K562 (cell line): ENCODE data around the gene TBC1D16. TPM values are rescaled to one million over a fixed set of nuclear protein-coding genes. Genes with fewer than 3 reads are reported as not detected.
"Not testable (repeated sequence)": the region's sequence is repeated elsewhere in the genome, so short reads cannot be mapped to it uniquely, and the experiment has no call there.

Experiments
- ATAC-seq: fragments of 200-7000 bp; cut with Tn5 transposase; 3 replicates; pipeline ENCODE4 v1.9.1; 2020; ENCODE audit warnings: moderate library complexity
- BruUV-seq: library from RNA; stranded (reverse); fragments of 400-500 nt; replicated peaks from 2 replicates; lab custom pipeline; 2021; lab: Mats Ljungman, UMichigan
- CTCF ChIA-PET: fragments of 300-600 bp; formaldehyde crosslinking; extraction: SDS; loops from one replicate; lab custom pipeline; 2021; ENCODE audit warnings: low intra/inter-chr PET ratio; lab: Yijun Ruan, JAX
- POLR2A ChIA-PET: fragments of 300-600, 350-650 bp; sonication (Branson Sonifier 250); formaldehyde crosslinking; extraction: SDS; loops from one replicate; lab custom pipeline; 2021; ENCODE audit warnings: antibody characterized with exemption, inconsistent platforms; lab: Yijun Ruan, JAX
- DNase-seq, 4 experiments: peaks; one replicate each; pipeline versions ENCODE4 v3.0.0 to v3.0.0-alpha.2; 2011 to 2018; ENCODE audit warnings: low spot score in 3 of 4, mixed read lengths in 3 of 4; ENCODE audit errors: extremely low read depth in 1 of 4
- FAIRE-seq: peaks from 2 replicates; lab custom pipeline; 2011; peaks lifted over from hg19 to GRCh38; lab: Jason Lieb, UNC
- H2AFZ ChIP-seq: 2 replicates; pipeline ENCODE4 v1.6.0; 2011; ENCODE audit warnings: low read depth, low read length, control low read depth, inconsistent platforms
- H3K27ac ChIP-seq: fragments of 200-600 bp; 3 replicates; pipeline ENCODE4 v1.8.0; 2011; ENCODE audit warnings: low read depth, mild to moderate bottlenecking, control low read depth, inconsistent platforms, low read length, moderate library complexity, mixed read lengths; ENCODE audit errors: extremely low read depth
- H3K27me3 ChIP-seq, 2 experiments: fragments of 300-600 bp in 1 of 2; 2 replicates in 1 of 2; 3 replicates in 1 of 2; pipeline versions ENCODE4 v1.6.0 to v1.8.0; 2011; ENCODE audit warnings: inconsistent platforms in 2 of 2, low read length in 2 of 2, mild to moderate bottlenecking in 1 of 2, mixed read lengths in 1 of 2, moderate library complexity in 1 of 2; ENCODE audit not compliant: control insufficient read depth in 2 of 2, insufficient read depth in 2 of 2
- H3K36me3 ChIP-seq: fragments of 300-600 bp; 3 replicates; pipeline ENCODE4 v1.8.0; 2011; ENCODE audit warnings: mild to moderate bottlenecking, low read length, inconsistent platforms; ENCODE audit not compliant: control insufficient read depth, insufficient read depth
- H3K4me1 ChIP-seq, 2 experiments: fragments of 200-600 bp in 1 of 2; replicated peaks in 1 of 2; 2 replicates in 1 of 2; 3 replicates in 1 of 2; pipeline versions ENCODE4 v1.5.1 to v1.8.0; 2011; ENCODE audit warnings: inconsistent platforms in 2 of 2, low read length in 2 of 2, mild to moderate bottlenecking in 1 of 2, mixed read lengths in 1 of 2, moderate library complexity in 1 of 2; ENCODE audit not compliant: control insufficient read depth in 2 of 2, insufficient read depth in 2 of 2
- H3K4me2 ChIP-seq: 2 replicates; pipeline ENCODE4 v1.6.1; 2011; ENCODE audit warnings: low read length, control low read depth, inconsistent platforms, mixed read lengths; ENCODE audit not compliant: insufficient read depth
- H3K4me3 ChIP-seq: fragments of 200-600 bp; sonication (generic), shearing (Covaris generic); 2 replicates; pipeline ENCODE4 v1.5.1; 2016; ENCODE audit warnings: control low read depth, inconsistent platforms
- H3K79me2 ChIP-seq: fragments of 200-600 bp; 3 replicates; pipeline ENCODE4 v1.8.0; 2011; ENCODE audit warnings: low read length, inconsistent platforms; ENCODE audit not compliant: control insufficient read depth, insufficient read depth
- H3K9ac ChIP-seq, 2 experiments: 2 replicates each; pipeline versions ENCODE4 v1.6.0 to v1.6.1; 2011; ENCODE audit warnings: low read depth in 2 of 2, low read length in 2 of 2, control low read depth in 1 of 2, inconsistent platforms in 1 of 2, mild to moderate bottlenecking in 1 of 2, mixed read lengths in 1 of 2; ENCODE audit not compliant: insufficient read depth in 1 of 2
- H3K9me1 ChIP-seq: one replicate; pipeline ENCODE4 v1.6.0; 2011; ENCODE audit warnings: inconsistent platforms, mild to moderate bottlenecking, low read length, moderate library complexity; ENCODE audit not compliant: control insufficient read depth, insufficient read depth
- H3K9me3 ChIP-seq: replicated peaks from 2 replicates; pipeline ENCODE4 v1.5.1; 2011; ENCODE audit warnings: low read depth, low read length, inconsistent platforms; ENCODE audit not compliant: control insufficient read depth, insufficient read depth
- H4K20me1 ChIP-seq: replicated peaks from 2 replicates; pipeline ENCODE4 v1.6.1; 2011; ENCODE audit warnings: low read length, inconsistent platforms, mixed read lengths; ENCODE audit not compliant: control insufficient read depth, insufficient read depth
- ATF6 ChIP-seq: sonication (generic); formaldehyde crosslinking; IDR thresholded peaks from 2 replicates; pipeline ENCODE4 v1.4.0; 2020; ENCODE audit warnings: mild to moderate bottlenecking, missing genetic modification reagents
- CBX2 ChIP-seq: fragments of 200-600 bp; sonication (generic); IDR thresholded peaks from one replicate; pipeline ENCODE4 v1.6.1; 2012; ENCODE audit warnings: mild to moderate bottlenecking, low read length, inconsistent platforms; ENCODE audit not compliant: insufficient read depth, poor library complexity, severe bottlenecking
- FOXJ2 ChIP-seq: fragments of 200-800 bp; sonication (Bioruptor generic); IDR thresholded peaks from 2 replicates; pipeline ENCODE4 v1.6.1; 2016; ENCODE audit warnings: missing genetic modification characterization, missing compliant biosample characterization
- IRF2 ChIP-seq: sonication (generic); formaldehyde crosslinking; IDR thresholded peaks from 2 replicates; pipeline ENCODE4 v1.8.1; 2022; ENCODE audit warnings: mild to moderate bottlenecking, missing genetic modification reagents
- KDM1A ChIP-seq, 2 experiments: fragments of 450-650 bp; IDR thresholded peaks; 2 replicates each; pipeline ENCODE4 v1.6.1; 2016; ENCODE audit warnings: mild to moderate bottlenecking in 2 of 2
- LCOR ChIP-seq: sonication (generic); formaldehyde crosslinking; IDR thresholded peaks from 2 replicates; pipeline ENCODE4 v1.8.0; 2022; ENCODE audit warnings: mild to moderate bottlenecking, missing genetic modification reagents
- WGBS: fragments of 100-300 bp; shearing (Covaris generic); methylation state at CpG from one replicate; pipeline ENCODE4 v1.1.6; 2016; ENCODE audit warnings: low coverage, mixed read lengths; ENCODE audit not compliant: insufficient coverage; ENCODE audit errors: missing lambda C conversion rate; 5-methylcytosine and 5-hydroxymethylcytosine counted together
- in situ Hi-C: fragments of 300-500 bp; cut with MboI; formaldehyde crosslinking; loops from 4 replicates; pipeline ENCODE4 v1.15.0; 2018; ENCODE audit warnings: inconsistent platforms, mixed read lengths
- intact Hi-C: fragments of 100-400 bp; cut with micrococcal nuclease; formaldehyde crosslinking; loops from 2 replicates; pipeline ENCODE4 v1.14.2; 2022
- polyA plus RNA-seq, 8 experiments: library from polyadenylated mRNA; depleted of rRNA in 4 of 8; stranded (reverse) in 5 of 8; unstranded in 3 of 8; fragments of >200 nt; fragmentation: Nextera tagmentation in 2 of 8; fragmentation: Illumina TruSeq in 1 of 8; extraction: Ambion mirVana in 2 of 8; extraction: Trizol in 1 of 8; gene quantifications; 2 replicates each; pipeline versions ENCODE4 v1.2.1 to v1.2.3, GENCODE V29; 2011 to 2014; ENCODE audit warnings: inconsistent platforms in 1 of 8, missing spikeins in 1 of 8
- total RNA-seq, 7 experiments: library from RNA; depleted of rRNA in 6 of 7; stranded (reverse); fragments of >200 nt in 6 of 7; fragmentation: Illumina TruSeq in 2 of 7; extraction: Trizol in 2 of 7; gene quantifications; 2 replicates each; pipeline versions ENCODE4 v1.2.1 to v1.2.3, GENCODE V29; 2011 to 2021; ENCODE audit warnings: low replicate concordance in 1 of 7
- TF ChIP-seq, protein P1 (sequence below): fragments of 250-450 bp; sonication (Bioruptor Pico); IDR thresholded peaks from 2 replicates; pipeline ENCODE4 v1.4.0; 2020; ENCODE audit warnings: mild to moderate bottlenecking

Gene TBC1D16
- total and polyA plus RNA-seq, 9 of the 15 experiments (the other 6 are each of a cell fraction or from before 2014, with no cell fraction given): 0.01 to 0.20 (median 0.03) TPM; not detected in 1

DNA sequence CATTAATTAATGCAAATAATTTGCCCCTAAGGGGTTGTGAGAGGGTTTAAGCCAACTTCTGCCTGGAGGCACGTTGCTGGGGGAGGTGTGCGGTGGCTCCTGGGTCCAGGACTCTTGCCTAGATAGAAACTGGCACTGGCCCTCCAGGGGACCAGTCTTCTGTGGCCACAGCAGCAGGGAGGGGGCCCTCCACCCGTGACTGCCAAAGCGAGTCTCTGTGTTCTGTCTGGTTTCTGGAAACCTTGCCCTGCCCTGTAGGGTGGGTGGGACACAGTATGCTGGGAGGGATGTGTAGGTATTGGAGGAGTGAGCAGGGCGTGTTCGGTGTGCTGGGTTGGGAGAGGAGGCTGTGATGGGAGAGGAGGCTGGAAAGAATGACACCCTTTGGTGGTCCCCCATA, 78.8 kb downstream of the TBC1D16 start:
- in situ Hi-C loops: no loop called here
- intact Hi-C loops: no loop called here
- Histone ChIP-seq H3K9ac (no peak overlapping the region), H2AFZ (no peak overlapping the region), H3K27ac (no peak overlapping the region), H3K36me3 (no peaks in the 10 kb centered on the region), H3K4me3 (no peak overlapping the region), H4K20me1 (peaks cover under 1% of the 10 kb centered on the region; the same call in 1 of the 2 replicates), H3K9me3 (no peaks in the 10 kb centered on the region; the same call in 1 of the 2 replicates), H3K27me3 (peaks cover 45 to 48% of the 10 kb centered on the region in 2 experiments), H3K9me1 (no peaks in the 10 kb centered on the region), H3K4me1 (peaks cover 0 to 11% of the 10 kb centered on the region in 2 experiments; a peak in 1 of 5 replicates), H3K4me2 (no peak overlapping the region), H3K79me2 (no peaks in the 10 kb centered on the region)
- no peak for ATAC-seq
- BruUV-seq: no TSS peak
- no peak for FAIRE-seq
- TF ChIP-seq IRF2 (CRISPR knock-in tag) (no peak), ATF6 (no peak), FOXJ2 (tag) (no peak), LCOR (CRISPR knock-in tag) (no peak), KDM1A (IDR thresholded peaks at IDR 0.05) (no peak), CBX2 (peak; percentile 50)
- TF ChIP-seq, protein P1, sequence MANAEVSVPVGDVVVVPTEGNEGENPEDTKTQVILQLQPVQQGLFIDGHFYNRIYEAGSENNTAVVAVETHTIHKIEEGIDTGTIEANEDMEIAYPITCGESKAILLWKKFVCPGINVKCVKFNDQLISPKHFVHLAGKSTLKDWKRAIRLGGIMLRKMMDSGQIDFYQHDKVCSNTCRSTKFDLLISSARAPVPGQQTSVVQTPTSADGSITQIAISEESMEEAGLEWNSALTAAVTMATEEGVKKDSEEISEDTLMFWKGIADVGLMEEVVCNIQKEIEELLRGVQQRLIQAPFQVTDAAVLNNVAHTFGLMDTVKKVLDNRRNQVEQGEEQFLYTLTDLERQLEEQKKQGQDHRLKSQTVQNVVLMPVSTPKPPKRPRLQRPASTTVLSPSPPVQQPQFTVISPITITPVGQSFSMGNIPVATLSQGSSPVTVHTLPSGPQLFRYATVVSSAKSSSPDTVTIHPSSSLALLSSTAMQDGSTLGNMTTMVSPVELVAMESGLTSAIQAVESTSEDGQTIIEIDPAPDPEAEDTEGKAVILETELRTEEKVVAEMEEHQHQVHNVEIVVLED (CRISPR knock-in tag): no peak
- POLR2A ChIA-PET: interaction anchor here (0.6 kb wide), 1 partner anchor 422 kb away, joined by 3 read pairs; no protein-coding TSS in a partner anchor
- CTCF ChIA-PET: no interaction called here
- DNase-seq: no peak
- 4% methylated on average over 6 of the region's 6 CpGs for WGBS

- H4K20me1 ChIP-seq, H3K79me2 ChIP-seq, H2AFZ ChIP-seq, H3K4me3 ChIP-seq, H3K36me3 ChIP-seq, H3K9me3 ChIP-seq, H3K9me1 ChIP-seq, H3K4me2 ChIP-seq, CTCF ChIA-PET, BruUV-seq, in situ Hi-C loops, POLR2A ChIA-PET, intact Hi-C loops, H3K27ac ChIP-seq, H3K9ac ChIP-seq, DNase-seq, FAIRE-seq, ATAC-seq: not testable (repeated sequence)
- peaks cover 49 to 52% of the 10 kb centered on the region in 2 experiments for H3K27me3 ChIP-seq
- H3K4me1 ChIP-seq: peaks cover 0 to 15% of the 10 kb centered on the region in 2 experiments; a peak in 2 of 5 replicates
- 5% methylated on average over 8 of the region's 8 CpGs for WGBS
Observed at GRCh38 chr17:79956441-79956735, 79.3 kb downstream of the TBC1D16 start.
